GM18519 (cell line): ENCODE data around the gene SPRYD3.

Source experiments
- ATAC-seq: cut with Tn5 transposase; IDR thresholded peaks from one replicate; pipeline ENCODE4 v1.9.1; 2021; ENCODE audit warnings: mild to moderate bottlenecking, moderate library complexity; ENCODE audit not compliant: unreplicated experiment, low FRiP score

The SPRYD3 gene

DNA sequence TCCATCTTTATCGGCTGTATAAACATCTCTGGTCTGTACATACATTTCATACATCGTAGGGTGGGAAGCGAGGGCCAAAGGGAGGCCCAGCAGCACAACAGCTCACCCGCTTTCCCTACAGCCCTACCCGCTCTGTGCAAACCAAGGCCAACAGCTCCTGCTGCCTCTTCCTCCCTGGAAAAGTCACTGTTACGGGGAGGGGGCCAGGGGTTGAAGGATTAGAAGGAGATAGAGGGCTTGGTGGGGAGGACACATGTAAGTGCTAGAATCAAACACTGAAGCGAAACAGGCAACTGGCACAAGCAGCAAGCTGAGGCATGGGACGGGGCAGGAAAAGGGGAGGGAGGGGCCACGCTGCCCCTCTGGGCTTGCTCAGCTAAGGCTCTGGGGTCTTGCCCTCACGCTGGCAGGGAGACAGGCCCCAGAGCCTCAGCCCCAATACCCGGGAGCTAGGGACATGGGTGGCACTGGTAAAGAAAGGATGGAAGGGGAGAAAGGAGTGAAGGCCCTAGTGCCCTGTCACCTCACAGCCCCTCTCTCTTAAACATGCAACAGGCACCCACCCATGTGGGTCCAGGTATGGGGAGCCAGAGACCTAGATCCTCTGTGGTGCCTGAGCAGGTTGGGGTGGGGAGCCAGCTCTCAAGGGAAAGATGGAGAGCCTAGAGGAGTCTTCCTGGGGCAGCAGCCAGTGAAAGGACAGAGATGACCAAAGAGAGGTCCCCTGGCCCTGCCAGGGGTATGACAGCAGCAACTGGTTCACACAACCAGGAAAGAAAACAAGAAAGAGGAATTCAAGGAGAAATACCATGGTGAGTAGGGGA, 14.4 kb downstream of the SPRYD3 start:
- no peak for ATAC-seq

GRCh38 chr12:53063708-53064612, 15.2 kb downstream of the SPRYD3 start:
- ATAC-seq: no peak

- ATAC-seq: no peak
Observed at GRCh38 chr12:53062977-53063707, 16.0 kb downstream of the SPRYD3 start.

DNA sequence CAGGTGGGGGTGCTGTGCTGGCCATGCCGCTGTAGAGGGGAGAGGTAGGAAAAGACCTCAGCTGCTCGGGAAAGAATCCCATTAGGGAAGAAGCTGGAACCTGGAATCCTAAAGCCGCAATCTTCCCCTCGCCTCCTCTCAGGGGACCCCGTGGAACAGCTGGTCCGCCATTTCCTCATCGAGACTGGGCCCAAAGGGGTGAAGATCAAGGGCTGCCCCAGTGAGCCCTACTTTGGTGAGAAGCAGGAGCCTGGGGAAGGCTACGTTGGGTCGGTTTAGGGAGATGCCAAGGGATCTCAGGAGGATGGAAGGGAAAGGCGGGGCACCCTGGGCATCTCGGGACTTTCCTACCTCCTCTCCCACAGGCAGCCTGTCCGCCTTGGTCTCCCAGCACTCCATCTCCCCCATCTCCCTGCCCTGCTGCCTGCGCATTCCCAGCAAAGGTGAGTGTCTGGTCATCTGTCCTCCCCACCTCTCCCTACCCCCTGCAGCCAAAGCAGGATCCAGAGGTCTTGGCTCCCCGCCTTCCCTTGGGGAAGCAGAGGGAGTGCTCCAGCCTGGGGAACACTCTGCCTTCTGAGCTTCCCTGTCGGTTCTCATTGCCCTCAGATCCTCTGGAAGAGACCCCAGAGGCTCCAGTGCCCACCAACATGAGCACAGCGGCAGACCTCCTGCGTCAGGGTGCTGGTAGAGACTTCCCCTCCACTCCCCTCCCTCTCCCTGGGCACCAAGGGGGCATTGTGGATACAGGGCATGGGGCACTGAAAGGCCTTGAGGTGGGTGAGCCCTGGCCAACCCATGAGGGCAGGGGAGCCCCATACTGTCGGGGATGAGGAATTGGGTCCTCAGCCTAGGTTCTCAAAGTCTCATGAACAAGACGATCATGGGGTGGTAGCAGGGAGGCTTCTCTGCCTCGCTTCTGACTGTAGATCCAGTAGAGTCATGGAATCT, 16.9 kb downstream of the SPRYD3 start:
- no peak for ATAC-seq

- no peak for ATAC-seq
Observed at GRCh38 chr12:53061404-53062010, 17.7 kb downstream of the SPRYD3 start.

- ATAC-seq: no peak
Observed at GRCh38 chr12:53060721-53061276, 18.4 kb downstream of the SPRYD3 start.

DNA sequence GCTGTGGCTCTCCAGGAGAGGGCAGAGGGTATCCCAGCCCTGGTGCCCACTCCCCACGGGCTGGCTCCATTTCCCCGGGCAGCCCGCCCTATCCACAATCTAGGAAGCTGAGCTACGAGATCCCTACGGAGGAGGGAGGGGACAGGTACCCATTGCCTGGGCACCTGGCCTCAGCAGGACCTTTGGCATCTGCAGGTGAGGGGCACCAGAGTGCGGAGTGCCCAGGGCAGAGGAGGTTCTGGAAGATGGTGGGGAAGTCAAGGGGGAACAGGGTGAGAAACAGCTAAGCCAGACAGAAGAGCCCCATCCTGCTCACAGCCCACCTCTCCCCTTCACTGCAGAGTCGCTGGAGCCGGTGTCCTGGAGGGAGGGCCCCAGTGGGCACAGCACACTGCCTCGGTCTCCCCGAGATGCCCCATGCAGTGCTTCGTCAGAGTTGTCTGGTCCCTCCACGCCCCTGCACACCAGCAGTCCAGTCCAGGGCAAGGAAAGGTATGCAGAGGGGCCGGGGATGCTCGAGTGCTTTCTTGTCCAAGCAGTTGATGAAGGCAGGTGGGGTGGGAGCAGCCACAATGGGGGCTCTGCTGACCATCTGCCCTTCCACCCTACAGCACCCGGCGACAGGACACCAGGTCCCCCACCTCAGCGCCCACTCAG, 19.0 kb downstream of the SPRYD3 start:
- no peak for ATAC-seq

GRCh38 chr12:53059434-53060063, 19.6 kb downstream of the SPRYD3 start:
- no peak for ATAC-seq

- ATAC-seq: no peak
Observed at GRCh38 chr12:53058674-53059433, 20.3 kb downstream of the SPRYD3 start.

DNA sequence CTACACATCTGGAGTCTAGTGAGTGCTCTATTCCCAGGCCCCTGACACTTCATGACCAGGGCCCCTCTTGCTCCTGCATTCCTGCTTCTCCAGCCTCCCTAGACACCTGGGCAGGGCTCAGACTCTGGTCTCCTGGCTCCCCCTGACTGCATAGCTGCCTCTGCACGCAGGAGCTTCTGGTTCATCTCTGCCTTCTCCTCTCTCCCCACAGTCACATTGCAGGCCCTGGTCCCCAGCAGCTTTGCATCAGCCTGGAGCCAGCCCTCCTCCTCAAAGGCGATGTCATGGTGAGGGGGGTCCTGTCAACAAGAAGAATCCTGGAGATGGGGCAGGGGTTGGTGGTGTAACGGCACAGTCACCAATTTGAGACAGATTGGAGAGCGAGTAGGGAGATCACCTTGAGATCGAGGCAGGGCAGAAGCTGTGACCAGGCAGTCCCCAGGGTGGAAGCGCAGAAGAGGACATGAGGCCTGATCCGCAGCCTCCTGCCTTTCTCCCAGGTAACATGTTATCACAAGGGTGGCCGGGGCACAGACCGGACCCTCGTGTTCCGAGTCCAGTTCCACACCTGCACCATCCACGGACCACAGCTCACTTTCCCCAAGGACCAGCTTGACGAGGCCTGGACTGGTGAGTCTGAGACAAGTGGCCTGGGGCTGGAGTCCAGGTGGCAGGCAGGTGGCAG, 21.2 kb downstream of the SPRYD3 start:
- no peak for ATAC-seq

GRCh38 chr12:53056901-53057300, 22.3 kb downstream of the SPRYD3 start:
- no peak for ATAC-seq

GRCh38 chr12:53056296-53056695, 22.9 kb downstream of the SPRYD3 start:
- ATAC-seq: no peak

- no peak for ATAC-seq
Observed at GRCh38 chr12:53055471-53056266, 23.5 kb downstream of the SPRYD3 start.

DNA sequence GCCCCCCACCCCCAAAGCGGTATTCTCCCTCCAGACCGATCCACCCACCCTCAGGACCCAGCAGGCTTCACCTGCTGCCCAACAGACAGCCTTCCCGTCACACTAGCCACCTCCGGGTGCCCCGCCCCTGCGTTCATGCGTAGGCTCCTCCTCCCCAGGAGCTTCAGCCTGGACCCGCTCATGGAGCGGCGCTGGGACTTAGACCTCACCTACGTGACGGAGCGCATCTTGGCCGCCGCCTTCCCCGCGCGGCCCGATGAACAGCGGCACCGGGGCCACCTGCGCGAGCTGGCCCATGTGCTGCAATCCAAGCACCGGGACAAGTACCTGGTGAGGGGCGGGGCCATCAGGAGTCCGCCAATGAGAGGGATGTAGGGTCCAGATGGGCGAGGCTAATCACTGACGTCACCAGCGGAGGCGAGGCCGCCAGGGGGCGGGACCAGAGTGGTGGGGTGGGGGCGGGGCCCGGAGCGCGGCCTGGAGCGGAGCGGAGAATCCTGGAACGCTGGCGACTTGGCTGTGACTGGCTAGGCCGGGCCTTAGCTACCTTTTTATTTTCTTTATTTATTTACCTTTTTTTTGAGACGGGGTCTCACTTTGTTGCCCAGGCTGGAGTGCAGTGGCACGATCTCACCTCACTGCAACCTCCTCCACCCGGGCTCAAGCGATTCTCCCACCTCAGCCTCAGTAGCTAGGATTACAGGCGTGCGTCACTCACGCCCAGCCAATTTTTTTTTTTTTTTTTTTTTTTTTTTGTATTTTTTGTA, 24.9 kb downstream of the SPRYD3 start:
- ATAC-seq: peak; percentile 62
